ENCODE measurements around the gene RASA1. TPM values are rescaled to one million over a fixed set of nuclear protein-coding genes. Genes with fewer than 3 reads are reported as not detected.
"Not testable (repeated sequence)": the region's sequence is repeated elsewhere in the genome, so short reads cannot be mapped to it uniquely, and the experiment has no call there.

RASA1 gene
- total RNA-seq, 4 donors from 2014 or later = 12.0 to 16.8 (median 12.2) TPM

GRCh38 chr5:87277279-87277835 is 9.7 kb downstream of the RASA1 start:
- intact Hi-C loops (cut with DNase I; ENCODE audit: low total_unique reads) (no loop called here), in situ Hi-C loops (cut with MboI; ENCODE audit: low sequenced_read_pairs in 4 of 4) (no loop called here)
- ATAC-seq (no peak), DNase-seq (no peak)
- H3K4me1 ChIP-seq = peaks cover 6 to 18% of the 10 kb centered on the region in 2 donors
- H3K27me3 ChIP-seq = no peaks in the 10 kb centered on the region
- H3K36me3 ChIP-seq = no peaks in the 10 kb centered on the region
- no peak overlapping the region for H3K4me3 ChIP-seq
- no peaks in the 10 kb centered on the region for H3K9me3 ChIP-seq
- no peak for TF ChIP-seq POLR2A (IDR thresholded peaks at IDR 0.05)
- TF ChIP-seq, protein P1, sequence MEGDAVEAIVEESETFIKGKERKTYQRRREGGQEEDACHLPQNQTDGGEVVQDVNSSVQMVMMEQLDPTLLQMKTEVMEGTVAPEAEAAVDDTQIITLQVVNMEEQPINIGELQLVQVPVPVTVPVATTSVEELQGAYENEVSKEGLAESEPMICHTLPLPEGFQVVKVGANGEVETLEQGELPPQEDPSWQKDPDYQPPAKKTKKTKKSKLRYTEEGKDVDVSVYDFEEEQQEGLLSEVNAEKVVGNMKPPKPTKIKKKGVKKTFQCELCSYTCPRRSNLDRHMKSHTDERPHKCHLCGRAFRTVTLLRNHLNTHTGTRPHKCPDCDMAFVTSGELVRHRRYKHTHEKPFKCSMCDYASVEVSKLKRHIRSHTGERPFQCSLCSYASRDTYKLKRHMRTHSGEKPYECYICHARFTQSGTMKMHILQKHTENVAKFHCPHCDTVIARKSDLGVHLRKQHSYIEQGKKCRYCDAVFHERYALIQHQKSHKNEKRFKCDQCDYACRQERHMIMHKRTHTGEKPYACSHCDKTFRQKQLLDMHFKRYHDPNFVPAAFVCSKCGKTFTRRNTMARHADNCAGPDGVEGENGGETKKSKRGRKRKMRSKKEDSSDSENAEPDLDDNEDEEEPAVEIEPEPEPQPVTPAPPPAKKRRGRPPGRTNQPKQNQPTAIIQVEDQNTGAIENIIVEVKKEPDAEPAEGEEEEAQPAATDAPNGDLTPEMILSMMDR (IDR thresholded peaks at IDR 0.05 in 4 of 5, conservative IDR thresholded peaks at IDR 0.05 in 1 of 5) = no peak
- H3K27ac ChIP-seq = no peak overlapping the region

GRCh38 chr5:87278590-87279100 is 11.0 kb downstream of the RASA1 start:
- TF ChIP-seq, protein P1 (IDR thresholded peaks at IDR 0.05 in 4 of 5, conservative IDR thresholded peaks at IDR 0.05 in 1 of 5) = no peak
- no peak for TF ChIP-seq POLR2A (IDR thresholded peaks at IDR 0.05)
- Histone ChIP-seq H3K27ac (no peak overlapping the region), H3K4me3 (no peak overlapping the region), H3K9me3 (no peaks in the 10 kb centered on the region), H3K27me3 (no peaks in the 10 kb centered on the region), H3K36me3 (no peaks in the 10 kb centered on the region), H3K4me1 (peaks cover 6 to 18% of the 10 kb centered on the region in 2 donors)
- ATAC-seq (no peak), DNase-seq (no peak)
- in situ Hi-C loops (cut with MboI; ENCODE audit: low sequenced_read_pairs in 4 of 4) = no loop called here
- intact Hi-C loops (cut with DNase I; ENCODE audit: low total_unique reads) = no loop called here

DNA sequence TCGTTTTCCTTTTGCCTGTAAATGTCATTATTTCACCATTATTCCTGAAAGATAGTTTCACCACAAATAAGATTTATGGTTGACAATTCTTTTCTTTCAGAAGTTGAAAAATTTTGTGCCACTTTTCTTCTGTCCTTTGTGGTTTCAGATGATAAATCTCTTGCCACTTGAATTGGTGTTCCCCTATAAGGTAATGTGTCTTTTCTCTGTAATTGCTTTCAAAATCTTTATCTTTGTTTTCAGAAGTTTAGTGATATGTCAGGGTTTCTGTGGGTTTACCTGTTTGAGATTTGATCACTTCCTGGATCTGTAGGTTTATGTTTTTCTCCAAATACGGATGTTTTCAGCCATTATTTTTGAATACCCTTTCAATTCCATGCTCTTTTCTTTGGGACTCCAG is 14.6 kb downstream of the RASA1 start:
- in situ Hi-C loops (cut with MboI; ENCODE audit: low sequenced_read_pairs in 4 of 4) (no loop called here), intact Hi-C loops (cut with DNase I; ENCODE audit: low total_unique reads) (no loop called here)
- Histone ChIP-seq H3K27me3 (no peaks in the 10 kb centered on the region), H3K4me3 (no peak overlapping the region), H3K27ac (no peak overlapping the region), H3K9me3 (no peaks in the 10 kb centered on the region), H3K36me3 (no peaks in the 10 kb centered on the region), H3K4me1 (peaks cover 3 to 6% of the 10 kb centered on the region in 2 donors)
- ATAC-seq = no peak
- DNase-seq = no peak
- TF ChIP-seq, protein P1 (IDR thresholded peaks at IDR 0.05 in 4 of 5, conservative IDR thresholded peaks at IDR 0.05 in 1 of 5) = no peak
- TF ChIP-seq POLR2A (IDR thresholded peaks at IDR 0.05) = no peak

DNA sequence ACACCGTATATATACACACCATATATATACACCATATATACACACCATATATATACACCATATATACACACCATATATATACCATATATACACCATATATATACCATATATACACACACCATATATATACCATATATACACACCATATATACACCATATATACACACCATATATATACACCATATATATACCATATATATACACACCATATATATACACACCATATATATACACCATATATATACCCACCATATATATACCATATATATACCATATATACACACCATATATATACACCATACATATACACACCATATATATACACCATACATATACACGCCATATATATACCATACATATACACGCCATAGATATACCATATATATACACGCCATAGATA is 19.6 kb downstream of the RASA1 start:
- ATAC-seq; H3K4me3 ChIP-seq; in situ Hi-C loops (cut with MboI; ENCODE audit: low sequenced_read_pairs in 4 of 4); H3K36me3 ChIP-seq; H3K27me3 ChIP-seq; H3K4me1 ChIP-seq; H3K27ac ChIP-seq; DNase-seq; H3K9me3 ChIP-seq; intact Hi-C loops (cut with DNase I; ENCODE audit: low total_unique reads): not testable (repeated sequence)

DNA sequence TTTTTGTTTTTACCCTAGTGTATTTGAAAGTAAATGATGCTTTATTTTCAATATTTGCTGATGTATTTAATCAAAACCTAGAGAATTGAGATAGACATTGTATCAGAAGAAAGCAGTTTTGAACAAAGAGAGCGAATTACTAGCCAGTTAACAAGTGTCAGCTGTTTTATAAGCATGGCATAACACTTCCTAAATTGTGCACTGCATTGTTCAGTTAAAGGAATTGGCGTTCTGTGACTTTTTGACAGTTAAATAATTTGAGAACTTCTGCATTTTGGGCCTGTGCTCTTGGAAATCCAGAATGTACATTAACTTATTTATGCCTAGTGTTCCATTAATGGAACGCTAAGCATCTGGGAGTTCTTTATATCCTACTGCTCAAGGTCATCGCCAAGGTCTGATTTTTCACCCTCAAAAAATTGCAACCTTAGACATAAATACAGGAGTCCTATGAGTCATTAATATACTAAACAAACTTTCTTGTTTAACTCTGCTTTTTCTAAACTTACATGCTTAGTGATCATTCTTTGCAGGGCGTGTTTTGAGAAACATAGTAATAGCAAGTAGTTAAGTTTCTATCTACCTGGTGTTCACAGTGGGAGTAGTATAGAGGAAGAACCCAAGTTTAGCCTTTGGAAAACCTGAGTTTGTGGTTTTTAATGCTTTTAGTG is 31.1 kb downstream of the RASA1 start:
- in situ Hi-C loops (cut with MboI; ENCODE audit: low sequenced_read_pairs in 4 of 4) = no loop called here
- H3K4me1 ChIP-seq = peaks cover 3 to 4% of the 10 kb centered on the region in 2 donors
- intact Hi-C loops (cut with DNase I; ENCODE audit: low total_unique reads) = no loop called here
- ATAC-seq (no peak), DNase-seq (no peak)
- no peak overlapping the region for H3K27ac ChIP-seq
- TF ChIP-seq, protein P1 (IDR thresholded peaks at IDR 0.05 in 4 of 5, conservative IDR thresholded peaks at IDR 0.05 in 1 of 5) = no peak
- no peak for TF ChIP-seq POLR2A (IDR thresholded peaks at IDR 0.05)
- H3K4me3 ChIP-seq = no peak overlapping the region
- H3K36me3 ChIP-seq = no peaks in the 10 kb centered on the region
- no peaks in the 10 kb centered on the region for H3K9me3 ChIP-seq
- H3K27me3 ChIP-seq = no peaks in the 10 kb centered on the region

All from gastrocnemius medialis (tissue), 4 donors.